GM18870 (cell line): ENCODE data around the gene IGF1R.
A peak's percentile ranks its signal among the peaks of the same experiment; 100 is the strongest.

Source experiments
- ATAC-seq: cut with Tn5 transposase; IDR thresholded peaks from one replicate; pipeline ENCODE4 v1.9.1; 2021; ENCODE audit warnings: moderate library complexity; ENCODE audit not compliant: unreplicated experiment

Gene IGF1R

GRCh38 chr15:98771541-98771940 lies 123.2 kb downstream of the IGF1R start:
- no peak for ATAC-seq

GRCh38 chr15:98772895-98773294 lies 124.6 kb downstream of the IGF1R start:
- peak; percentile 45 for ATAC-seq

GRCh38 chr15:98773616-98774015 lies 125.3 kb downstream of the IGF1R start:
- no peak for ATAC-seq

- no peak for ATAC-seq
Observed at GRCh38 chr15:98774756-98775497, 126.6 kb downstream of the IGF1R start.

GRCh38 chr15:98775498-98776230 lies 127.3 kb downstream of the IGF1R start:
- no peak for ATAC-seq

GRCh38 chr15:98776607-98777281 lies 128.4 kb downstream of the IGF1R start:
- ATAC-seq = peak; percentile 46

- ATAC-seq = no peak
Observed at GRCh38 chr15:98777426-98777825, 129.1 kb downstream of the IGF1R start.

GRCh38 chr15:98778263-98778959 lies 130.1 kb downstream of the IGF1R start:
- ATAC-seq = no peak

- ATAC-seq = no peak
Observed at GRCh38 chr15:98778960-98779359, 130.6 kb downstream of the IGF1R start.

GRCh38 chr15:98779463-98780071 lies 131.2 kb downstream of the IGF1R start:
- peak; percentile 79 for ATAC-seq

GRCh38 chr15:98781838-98782237 lies 133.5 kb downstream of the IGF1R start:
- ATAC-seq = no peak

GRCh38 chr15:98782801-98783200 lies 134.5 kb downstream of the IGF1R start:
- ATAC-seq = no peak

GRCh38 chr15:98785431-98785806 lies 137.1 kb downstream of the IGF1R start:
- ATAC-seq = no peak

- ATAC-seq = peak; percentile 86
Observed at GRCh38 chr15:98785807-98786621, 137.7 kb downstream of the IGF1R start.

GRCh38 chr15:98786717-98787116 lies 138.4 kb downstream of the IGF1R start:
- ATAC-seq = no peak

GRCh38 chr15:98787194-98787593 lies 138.9 kb downstream of the IGF1R start:
- no peak for ATAC-seq

- no peak for ATAC-seq
Observed at GRCh38 chr15:98787936-98788757, 139.8 kb downstream of the IGF1R start.

GRCh38 chr15:98789020-98789419 lies 140.7 kb downstream of the IGF1R start:
- ATAC-seq = no peak

- ATAC-seq = no peak
Observed at GRCh38 chr15:98790270-98790669, 141.9 kb downstream of the IGF1R start.
